OCI-LY3 (cell line): ENCODE data around the gene PLA1A.

Experiments
- CTCF ChIP-seq: fragments of 200-600, 300-600 bp; sonication (generic); IDR thresholded peaks from 2 replicates; pipeline ENCODE4 v1.5.1; 2014; ENCODE audit warnings: antibody characterized with exemption, low read length, low read depth
- EZH2phosphoT487 ChIP-seq: fragments of 200-600 bp; shearing (Covaris generic); IDR thresholded peaks from 2 replicates; pipeline ENCODE4 v1.6.1; 2018; ENCODE audit warnings: antibody characterized with exemption, mixed run types, low read depth

- TF ChIP-seq CTCF (no peak), EZH2phosphoT487 (no peak)
Observed at GRCh38 chr3:119675188-119675874, 77.6 kb downstream of the PLA1A start.
